T-helper 1 cell treated with Interleukin-12 subunit alpha and Interleukin-12 subunit beta and Interleukin-4 antibody, amounts not matched to agents 30 μg/mL and 1 μg/mL, for 36 hours (primary cell): ENCODE data around the gene MUC5B.

Source experiments
- H3K27ac Mint-ChIP-seq: one replicate; pipeline ENCODE4 v1.8.0; 2021; ENCODE audit warnings: mild to moderate bottlenecking, mixed read lengths
- H3K27me3 Mint-ChIP-seq: one replicate; pipeline ENCODE4 v1.8.0; 2021; ENCODE audit warnings: low read depth, mixed read lengths
- H3K36me3 Mint-ChIP-seq: one replicate; pipeline ENCODE4 v1.8.0; 2021; ENCODE audit warnings: low read depth, mixed read lengths
- H3K4me1 Mint-ChIP-seq: one replicate; pipeline ENCODE4 v1.8.0; 2021; ENCODE audit warnings: low read depth, mixed read lengths
- H3K4me3 Mint-ChIP-seq: one replicate; pipeline ENCODE4 v1.8.0; 2021; ENCODE audit warnings: mild to moderate bottlenecking, moderate library complexity, mixed read lengths
- H3K9me3 Mint-ChIP-seq: one replicate; pipeline ENCODE4 v1.8.0; 2021; ENCODE audit warnings: mixed read lengths

MUC5B gene

GRCh38 chr11:1289211-1289935 is 66.5 kb downstream of the MUC5B start:
- no peaks in the 10 kb centered on the region for H3K9me3 Mint-ChIP-seq
- H3K36me3 Mint-ChIP-seq: peaks cover 3% of the 10 kb centered on the region
- no peak overlapping the region for H3K27ac Mint-ChIP-seq
- no peaks in the 10 kb centered on the region for H3K4me1 Mint-ChIP-seq
- H3K4me3 Mint-ChIP-seq: no peak overlapping the region
- no peaks in the 10 kb centered on the region for H3K27me3 Mint-ChIP-seq

- Mint-ChIP-seq H3K27ac (no peak overlapping the region), H3K27me3 (no peaks in the 10 kb centered on the region), H3K4me1 (no peaks in the 10 kb centered on the region), H3K36me3 (peaks cover 4% of the 10 kb centered on the region), H3K9me3 (no peaks in the 10 kb centered on the region), H3K4me3 (no peak overlapping the region)
Observed at GRCh38 chr11:1290052-1291040, 67.5 kb downstream of the MUC5B start.

- H3K9me3 Mint-ChIP-seq: no peaks in the 10 kb centered on the region
- H3K4me1 Mint-ChIP-seq: no peaks in the 10 kb centered on the region
- peaks cover 6% of the 10 kb centered on the region for H3K36me3 Mint-ChIP-seq
- no peak overlapping the region for H3K27ac Mint-ChIP-seq
- no peaks in the 10 kb centered on the region for H3K27me3 Mint-ChIP-seq
- H3K4me3 Mint-ChIP-seq: no peak overlapping the region
Observed at GRCh38 chr11:1291295-1292017, 68.6 kb downstream of the MUC5B start.

GRCh38 chr11:1292018-1292643 is 69.3 kb downstream of the MUC5B start:
- H3K27ac Mint-ChIP-seq: no peak overlapping the region
- no peaks in the 10 kb centered on the region for H3K27me3 Mint-ChIP-seq
- H3K4me1 Mint-ChIP-seq: no peaks in the 10 kb centered on the region
- H3K9me3 Mint-ChIP-seq: no peaks in the 10 kb centered on the region
- H3K36me3 Mint-ChIP-seq: peaks cover 6% of the 10 kb centered on the region
- H3K4me3 Mint-ChIP-seq: no peak overlapping the region

- H3K4me3 Mint-ChIP-seq: no peak overlapping the region
- H3K4me1 Mint-ChIP-seq: no peaks in the 10 kb centered on the region
- H3K27ac Mint-ChIP-seq: no peak overlapping the region
- peaks cover 6% of the 10 kb centered on the region for H3K36me3 Mint-ChIP-seq
- H3K27me3 Mint-ChIP-seq: no peaks in the 10 kb centered on the region
- no peaks in the 10 kb centered on the region for H3K9me3 Mint-ChIP-seq
Observed at GRCh38 chr11:1292644-1293618, 70.1 kb downstream of the MUC5B start.

GRCh38 chr11:1293619-1294015 is 70.8 kb downstream of the MUC5B start:
- no peaks in the 10 kb centered on the region for H3K9me3 Mint-ChIP-seq

GRCh38 chr11:1295086-1295485 is 72.2 kb downstream of the MUC5B start:
- no peaks in the 10 kb centered on the region for H3K9me3 Mint-ChIP-seq
- H3K27me3 Mint-ChIP-seq: no peaks in the 10 kb centered on the region
- H3K36me3 Mint-ChIP-seq: peaks cover 6% of the 10 kb centered on the region
- no peaks in the 10 kb centered on the region for H3K4me1 Mint-ChIP-seq
- no peak overlapping the region for H3K4me3 Mint-ChIP-seq
- H3K27ac Mint-ChIP-seq: no peak overlapping the region

More at GRCh38 chr11:1293619-1294015, 70.8 kb downstream of the MUC5B start:
- Mint-ChIP-seq H3K36me3 (peaks cover 6% of the 10 kb centered on the region), H3K27me3 (no peaks in the 10 kb centered on the region), H3K4me1 (no peaks in the 10 kb centered on the region), H3K27ac (no peak overlapping the region), H3K4me3 (no peak overlapping the region)

GRCh38 chr11:1295591-1295990 is 72.7 kb downstream of the MUC5B start:
- no peak overlapping the region for H3K4me3 Mint-ChIP-seq

GRCh38 chr11:1296287-1296686 is 73.4 kb downstream of the MUC5B start:
- Mint-ChIP-seq H3K27ac (no peak overlapping the region), H3K27me3 (no peaks in the 10 kb centered on the region), H3K4me3 (no peak overlapping the region), H3K9me3 (no peaks in the 10 kb centered on the region), H3K4me1 (no peaks in the 10 kb centered on the region), H3K36me3 (peaks cover 6% of the 10 kb centered on the region)

More at GRCh38 chr11:1295591-1295990, 72.7 kb downstream of the MUC5B start:
- no peaks in the 10 kb centered on the region for H3K9me3 Mint-ChIP-seq
- peaks cover 6% of the 10 kb centered on the region for H3K36me3 Mint-ChIP-seq
- H3K27me3 Mint-ChIP-seq: no peaks in the 10 kb centered on the region
- H3K4me1 Mint-ChIP-seq: no peaks in the 10 kb centered on the region
- no peak overlapping the region for H3K27ac Mint-ChIP-seq

GRCh38 chr11:1297011-1297575 is 74.2 kb downstream of the MUC5B start:
- Mint-ChIP-seq H3K27ac (no peak overlapping the region), H3K9me3 (no peaks in the 10 kb centered on the region), H3K36me3 (peaks cover 6% of the 10 kb centered on the region), H3K4me1 (no peaks in the 10 kb centered on the region), H3K27me3 (no peaks in the 10 kb centered on the region), H3K4me3 (no peak overlapping the region)

- H3K9me3 Mint-ChIP-seq: no peaks in the 10 kb centered on the region
- H3K27ac Mint-ChIP-seq: no peak overlapping the region
- no peaks in the 10 kb centered on the region for H3K4me1 Mint-ChIP-seq
- H3K27me3 Mint-ChIP-seq: no peaks in the 10 kb centered on the region
- peaks cover 3% of the 10 kb centered on the region for H3K36me3 Mint-ChIP-seq
- no peak overlapping the region for H3K4me3 Mint-ChIP-seq
Observed at GRCh38 chr11:1297576-1298473, 75.0 kb downstream of the MUC5B start.

GRCh38 chr11:1298695-1299492 is 76.0 kb downstream of the MUC5B start:
- H3K27ac Mint-ChIP-seq: no peak overlapping the region
- H3K27me3 Mint-ChIP-seq: no peaks in the 10 kb centered on the region
- no peak overlapping the region for H3K4me3 Mint-ChIP-seq
- no peaks in the 10 kb centered on the region for H3K4me1 Mint-ChIP-seq
- H3K9me3 Mint-ChIP-seq: no peaks in the 10 kb centered on the region
- peaks cover 3% of the 10 kb centered on the region for H3K36me3 Mint-ChIP-seq
